NCI-H1105 (cell line): Measurements from ENCODE around the gene ISCA1.

Experiments
- DNase-seq: peaks from one replicate; lab custom pipeline; 2025; lab: John Stamatoyannopoulos, UW

Gene ISCA1

GRCh38 chr9:86285261-86285660, 2.9 kb upstream of the ISCA1 start:
- no peak for DNase-seq

- no peak for DNase-seq
Measured at GRCh38 chr9:86282979-86283535, 719 bp upstream of the ISCA1 start.

GRCh38 chr9:86281593-86282076, 703 bp downstream of the ISCA1 start:
- no peak for DNase-seq

- DNase-seq: no peak
Measured at GRCh38 chr9:86280580-86280979, 1.8 kb downstream of the ISCA1 start.

- DNase-seq: no peak
Measured at GRCh38 chr9:86279839-86280238, 2.5 kb downstream of the ISCA1 start.

GRCh38 chr9:86277072-86277471, 5.3 kb downstream of the ISCA1 start:
- DNase-seq: no peak

- no peak for DNase-seq
Measured at GRCh38 chr9:86275962-86276361, 6.4 kb downstream of the ISCA1 start.

GRCh38 chr9:86274821-86275643, 7.3 kb downstream of the ISCA1 start:
- DNase-seq: no peak

GRCh38 chr9:86272221-86272620, 10.1 kb downstream of the ISCA1 start:
- no peak for DNase-seq

- no peak for DNase-seq
Measured at GRCh38 chr9:86263876-86264275, 18.5 kb downstream of the ISCA1 start.

GRCh38 chr9:86262492-86262891, 19.8 kb downstream of the ISCA1 start:
- no peak for DNase-seq

- no peak for DNase-seq
Measured at GRCh38 chr9:86259557-86259956, 22.8 kb downstream of the ISCA1 start, which contains the start of gene C9orf153. TSS of gene C9orf153 (minus strand) at chr9:86259657. CDS start at chr9:86229603, 30,054 bp downstream.

- no peak for DNase-seq
Measured at GRCh38 chr9:86257391-86257790, 24.9 kb downstream of the ISCA1 start.

GRCh38 chr9:86256653-86257052, 25.7 kb downstream of the ISCA1 start:
- DNase-seq: no peak

- DNase-seq: no peak
Measured at GRCh38 chr9:86253577-86253976, 28.8 kb downstream of the ISCA1 start.

GRCh38 chr9:86252870-86253269, 29.5 kb downstream of the ISCA1 start:
- DNase-seq: no peak

- DNase-seq: no peak
Measured at GRCh38 chr9:86250123-86250522, 32.2 kb downstream of the ISCA1 start.

GRCh38 chr9:86248746-86249145, 33.6 kb downstream of the ISCA1 start:
- DNase-seq: no peak

GRCh38 chr9:86246752-86247161, 35.6 kb downstream of the ISCA1 start:
- no peak for DNase-seq

- DNase-seq: no peak
Measured at GRCh38 chr9:86242071-86242470, 40.3 kb downstream of the ISCA1 start.

- DNase-seq: no peak
Measured at GRCh38 chr9:86241216-86241615, 41.1 kb downstream of the ISCA1 start.

GRCh38 chr9:86238861-86239770, 43.2 kb downstream of the ISCA1 start:
- no peak for DNase-seq
